GM19099 (cell line): ENCODE results near the gene ZCCHC2.

Experiments
- POLR2A ChIP-seq: IDR thresholded peaks from 3 replicates; pipeline ENCODE4 v1.6.1; 2011; ENCODE audit warnings: low read depth; ENCODE audit not compliant: insufficient read length; ENCODE audit errors: extremely low read depth

Gene ZCCHC2

DNA sequence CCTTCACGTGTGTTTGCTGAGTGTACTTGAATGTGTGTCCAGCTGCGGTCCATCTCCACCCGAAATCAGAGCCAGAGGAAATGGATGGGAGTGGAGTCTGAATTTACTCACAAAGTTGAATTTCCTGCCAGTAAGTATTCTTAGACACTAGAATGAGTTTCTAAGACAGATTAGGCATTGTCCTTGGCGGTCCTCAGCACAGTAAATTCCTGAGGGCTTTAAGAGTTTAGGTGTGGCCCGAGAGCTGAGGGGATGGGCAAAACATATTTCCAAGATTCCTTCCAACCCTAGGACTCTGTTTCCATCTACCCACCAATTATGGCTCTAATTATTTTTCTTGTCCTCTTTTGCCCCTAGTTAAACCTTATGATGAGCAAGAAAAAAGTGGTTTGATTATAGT lies 102.2 kb downstream of the ZCCHC2 start:
- no peak for TF ChIP-seq POLR2A
